ENCODE measurements around the gene ARL17B. TPM values are rescaled to one million over a fixed set of nuclear protein-coding genes. Genes with fewer than 3 reads are reported as not detected.
"Not testable (repeated sequence)": the region's sequence is repeated elsewhere in the genome, so short reads cannot be mapped to it uniquely, and the experiment has no call there.

ARL17B gene
- total RNA-seq, 1 experiment from 2014 or later = 13.9 TPM

DNA sequence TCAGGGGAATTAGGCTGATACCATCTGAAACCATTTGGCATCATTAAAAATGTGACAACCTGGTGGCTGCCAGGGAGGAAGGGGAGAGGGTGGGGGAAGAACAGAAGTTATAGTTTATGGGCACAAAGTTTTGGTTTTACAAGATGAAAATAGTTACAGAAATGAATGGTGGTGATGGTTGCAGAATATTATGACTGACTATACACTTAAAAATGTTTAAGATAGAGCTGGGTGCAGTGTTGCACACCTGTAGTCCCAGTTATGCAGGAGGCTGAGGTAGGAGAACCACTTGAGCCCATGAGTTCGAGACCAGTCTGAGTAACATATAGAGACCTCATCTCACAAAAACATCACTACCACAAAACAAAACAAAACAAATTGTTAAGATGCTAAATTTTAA lies 12.5 kb downstream of the ARL17B start:
- BruUV-seq (replicated peaks); H3K4me3 ChIP-seq (ENCODE audit: low read depth, low read length, poor library complexity, severe bottlenecking); H3K27ac ChIP-seq (ENCODE audit: low read depth, low read length, poor library complexity, severe bottlenecking); DNase-seq (ENCODE audit: low spot score); CTCF ChIA-PET; POLR2A ChIA-PET (ENCODE audit: low non-redundant PET); H3K27me3 ChIP-seq (replicated peaks; ENCODE audit: insufficient read depth, low read depth, low read length, poor library complexity); H3K36me3 ChIP-seq (ENCODE audit: insufficient read depth, low read length, poor library complexity, severe bottlenecking); H3K9me3 ChIP-seq (ENCODE audit: low read depth, low read length, poor library complexity, severe bottlenecking); H3K4me1 ChIP-seq (ENCODE audit: insufficient read depth, low read length, poor library complexity, severe bottlenecking); intact Hi-C loops (cut with micrococcal nuclease; ENCODE audit: unreplicated experiment): not testable (repeated sequence)

DNA sequence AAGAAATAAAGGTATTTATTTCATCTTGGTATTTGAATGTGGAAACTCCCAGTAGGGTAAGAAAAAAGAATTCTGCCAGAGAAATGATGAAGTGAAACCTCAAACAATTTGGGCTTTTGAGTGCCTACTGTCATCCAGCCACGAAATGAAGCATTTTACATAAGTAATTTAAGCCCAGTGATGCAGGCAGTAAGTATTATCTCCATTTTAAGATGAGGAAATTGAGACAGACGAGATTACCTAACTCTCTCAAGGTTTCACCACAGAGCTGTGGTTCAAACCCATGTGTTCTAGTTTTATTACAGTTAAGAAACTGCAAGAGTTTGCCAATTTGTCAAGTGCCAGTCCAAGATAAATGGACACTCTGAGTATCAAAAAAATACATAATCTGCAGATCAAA lies 13.2 kb downstream of the ARL17B start:
- H3K27me3 ChIP-seq (replicated peaks; ENCODE audit: insufficient read depth, low read depth, low read length, poor library complexity); H3K27ac ChIP-seq (ENCODE audit: low read depth, low read length, poor library complexity, severe bottlenecking); H3K9me3 ChIP-seq (ENCODE audit: low read depth, low read length, poor library complexity, severe bottlenecking); intact Hi-C loops (cut with micrococcal nuclease; ENCODE audit: unreplicated experiment); H3K4me1 ChIP-seq (ENCODE audit: insufficient read depth, low read length, poor library complexity, severe bottlenecking); CTCF ChIA-PET; BruUV-seq (replicated peaks); DNase-seq (ENCODE audit: low spot score); POLR2A ChIA-PET (ENCODE audit: low non-redundant PET); H3K4me3 ChIP-seq (ENCODE audit: low read depth, low read length, poor library complexity, severe bottlenecking); H3K36me3 ChIP-seq (ENCODE audit: insufficient read depth, low read length, poor library complexity, severe bottlenecking): not testable (repeated sequence)

DNA sequence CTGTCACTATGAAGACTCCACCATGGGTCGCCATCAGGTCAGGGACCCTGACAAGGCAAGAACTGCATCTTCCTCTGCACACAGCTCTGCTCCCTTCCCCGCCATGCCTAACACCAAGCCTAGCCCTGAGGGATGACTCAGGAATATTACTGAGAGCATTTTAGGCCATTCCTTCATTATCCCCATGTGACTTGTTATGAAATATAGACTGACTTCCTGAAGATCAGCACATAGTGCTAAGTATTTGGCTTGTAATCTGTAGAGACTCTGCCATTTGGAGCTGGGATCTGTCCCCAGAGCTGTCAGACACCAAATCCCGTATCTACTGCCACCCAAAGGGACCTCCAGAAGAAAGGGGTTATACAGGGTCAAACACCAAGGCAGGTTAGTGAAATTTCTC lies 19.4 kb downstream of the ARL17B start:
- H3K27ac ChIP-seq (ENCODE audit: low read depth, low read length, poor library complexity, severe bottlenecking); H3K36me3 ChIP-seq (ENCODE audit: insufficient read depth, low read length, poor library complexity, severe bottlenecking); H3K27me3 ChIP-seq (replicated peaks; ENCODE audit: insufficient read depth, low read depth, low read length, poor library complexity); DNase-seq (ENCODE audit: low spot score); H3K4me1 ChIP-seq (ENCODE audit: insufficient read depth, low read length, poor library complexity, severe bottlenecking); POLR2A ChIA-PET (ENCODE audit: low non-redundant PET); H3K9me3 ChIP-seq (ENCODE audit: low read depth, low read length, poor library complexity, severe bottlenecking); intact Hi-C loops (cut with micrococcal nuclease; ENCODE audit: unreplicated experiment); CTCF ChIA-PET; BruUV-seq (replicated peaks); H3K4me3 ChIP-seq (ENCODE audit: low read depth, low read length, poor library complexity, severe bottlenecking): not testable (repeated sequence)

DNA sequence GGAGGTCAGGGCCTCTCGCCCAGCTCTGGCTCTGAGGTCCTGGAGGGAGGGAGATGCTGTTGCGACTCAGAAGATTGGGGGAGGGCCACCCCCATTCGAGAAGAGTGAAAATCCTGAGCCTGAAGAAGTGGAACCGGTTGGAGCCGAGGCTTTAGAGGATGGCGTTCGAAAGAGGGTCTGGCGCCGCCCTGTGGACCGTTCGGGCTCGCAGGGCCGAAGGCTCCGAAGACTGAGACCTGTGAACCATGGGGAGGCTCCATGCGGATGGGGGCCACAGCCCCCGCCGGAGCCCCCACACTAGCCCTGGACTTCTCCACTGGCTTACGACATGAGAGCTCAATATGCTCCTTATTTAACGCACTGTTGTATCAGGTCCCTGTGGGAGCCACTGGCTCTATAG lies 20.3 kb downstream of the ARL17B start:
- POLR2A ChIA-PET (ENCODE audit: low non-redundant PET); H3K9me3 ChIP-seq (ENCODE audit: low read depth, low read length, poor library complexity, severe bottlenecking); DNase-seq (ENCODE audit: low spot score); H3K36me3 ChIP-seq (ENCODE audit: insufficient read depth, low read length, poor library complexity, severe bottlenecking); H3K27ac ChIP-seq (ENCODE audit: low read depth, low read length, poor library complexity, severe bottlenecking); BruUV-seq (replicated peaks); H3K4me1 ChIP-seq (ENCODE audit: insufficient read depth, low read length, poor library complexity, severe bottlenecking); H3K4me3 ChIP-seq (ENCODE audit: low read depth, low read length, poor library complexity, severe bottlenecking); CTCF ChIA-PET; intact Hi-C loops (cut with micrococcal nuclease; ENCODE audit: unreplicated experiment); H3K27me3 ChIP-seq (replicated peaks; ENCODE audit: insufficient read depth, low read depth, low read length, poor library complexity): not testable (repeated sequence)

DNA sequence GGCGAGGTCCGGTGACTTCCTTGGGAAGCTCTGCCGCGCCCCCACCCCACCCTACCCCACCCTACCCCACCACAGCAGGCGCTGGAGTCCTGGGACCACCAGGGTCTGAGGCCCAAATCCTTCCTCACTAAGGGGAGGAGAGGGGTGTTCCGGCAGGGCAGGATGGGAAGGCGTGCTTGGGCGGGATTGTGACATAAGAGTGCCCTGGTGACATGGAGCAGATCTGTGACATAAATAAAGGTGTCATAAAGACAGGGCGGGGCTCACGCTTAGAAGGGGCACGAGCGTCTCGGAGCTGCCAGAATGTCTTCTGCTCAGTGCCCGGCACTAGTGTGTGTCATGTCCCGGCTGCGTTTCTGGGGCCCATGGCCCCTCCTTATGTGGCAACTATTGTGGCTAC lies 66.7 kb downstream of the ARL17B start, which contains the start of gene LRRC37A:
Gene LRRC37A, plus strand, starts transcription at position 301 of the 400 bp plus-strand sequence. Its CDS starts 3 bp downstream, at position 304.
- H3K4me1 ChIP-seq (ENCODE audit: insufficient read depth, low read length, poor library complexity, severe bottlenecking); H3K36me3 ChIP-seq (ENCODE audit: insufficient read depth, low read length, poor library complexity, severe bottlenecking); H3K27me3 ChIP-seq (replicated peaks; ENCODE audit: insufficient read depth, low read depth, low read length, poor library complexity); H3K9me3 ChIP-seq (ENCODE audit: low read depth, low read length, poor library complexity, severe bottlenecking); intact Hi-C loops (cut with micrococcal nuclease; ENCODE audit: unreplicated experiment); BruUV-seq (replicated peaks); POLR2A ChIA-PET (ENCODE audit: low non-redundant PET); DNase-seq (ENCODE audit: low spot score); H3K4me3 ChIP-seq (ENCODE audit: low read depth, low read length, poor library complexity, severe bottlenecking); H3K27ac ChIP-seq (ENCODE audit: low read depth, low read length, poor library complexity, severe bottlenecking); CTCF ChIA-PET: not testable (repeated sequence)

DNA sequence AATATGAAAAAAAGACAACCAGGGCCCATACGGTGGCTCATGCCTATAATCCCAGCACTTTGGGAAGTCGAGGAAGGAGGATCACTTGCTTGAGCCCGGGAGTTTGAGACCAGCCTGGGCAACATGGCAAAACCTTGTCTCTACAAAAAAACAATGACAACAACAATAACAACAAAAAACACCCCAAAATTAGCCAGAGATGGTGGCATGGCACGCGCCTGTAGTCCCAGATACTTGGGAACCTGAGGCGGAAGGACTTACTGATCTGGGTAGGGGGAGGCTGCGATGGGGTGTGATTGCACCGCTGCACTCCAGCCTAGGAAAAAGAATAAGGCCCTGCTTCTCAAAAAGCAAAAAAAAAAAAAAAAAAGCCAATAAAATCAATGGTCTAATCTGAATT lies 69.9 kb downstream of the ARL17B start:
- CTCF ChIA-PET; DNase-seq (ENCODE audit: low spot score); intact Hi-C loops (cut with micrococcal nuclease; ENCODE audit: unreplicated experiment): not testable (repeated sequence)

DNA sequence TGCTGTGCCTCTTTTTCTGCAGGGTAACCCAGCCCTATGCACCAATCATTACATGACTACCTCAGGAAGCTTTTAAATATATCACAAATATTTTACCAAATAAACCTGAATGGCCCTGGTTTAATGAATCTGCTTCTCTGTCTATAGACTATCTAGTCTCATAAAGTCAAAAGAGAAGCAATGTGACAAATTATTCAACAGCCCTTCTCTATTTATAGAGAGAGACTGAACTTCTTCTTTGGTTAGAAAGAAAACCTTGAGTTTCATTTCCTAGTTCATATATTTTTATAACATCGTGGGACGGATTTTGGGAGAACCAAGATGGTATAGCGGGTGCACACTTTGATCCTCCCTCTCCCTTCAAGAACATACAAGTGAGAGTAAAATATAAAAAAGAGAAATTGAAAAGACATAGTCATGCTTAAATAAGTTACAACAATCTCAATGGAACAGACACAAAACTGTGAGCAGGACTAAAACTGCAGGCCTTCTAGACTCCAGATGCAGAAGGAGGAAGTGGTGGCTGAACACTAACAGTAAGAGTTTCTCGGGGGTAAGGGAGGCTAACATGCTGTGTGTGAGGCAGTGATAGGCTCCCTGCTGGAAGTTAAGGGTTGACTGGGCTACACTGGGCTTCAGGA lies 70.5 kb downstream of the ARL17B start:
- CTCF ChIA-PET; H3K9me3 ChIP-seq (ENCODE audit: low read depth, low read length, poor library complexity, severe bottlenecking); H3K4me1 ChIP-seq (ENCODE audit: insufficient read depth, low read length, poor library complexity, severe bottlenecking); H3K27ac ChIP-seq (ENCODE audit: low read depth, low read length, poor library complexity, severe bottlenecking); H3K27me3 ChIP-seq (replicated peaks; ENCODE audit: insufficient read depth, low read depth, low read length, poor library complexity); H3K4me3 ChIP-seq (ENCODE audit: low read depth, low read length, poor library complexity, severe bottlenecking); intact Hi-C loops (cut with micrococcal nuclease; ENCODE audit: unreplicated experiment); H3K36me3 ChIP-seq (ENCODE audit: insufficient read depth, low read length, poor library complexity, severe bottlenecking); BruUV-seq (replicated peaks); DNase-seq (ENCODE audit: low spot score); POLR2A ChIA-PET (ENCODE audit: low non-redundant PET): not testable (repeated sequence)

More for the DNA sequence above, 69.9 kb downstream of the ARL17B start:
- H3K27ac ChIP-seq (ENCODE audit: low read depth, low read length, poor library complexity, severe bottlenecking); H3K27me3 ChIP-seq (replicated peaks; ENCODE audit: insufficient read depth, low read depth, low read length, poor library complexity); POLR2A ChIA-PET (ENCODE audit: low non-redundant PET); H3K4me1 ChIP-seq (ENCODE audit: insufficient read depth, low read length, poor library complexity, severe bottlenecking); H3K4me3 ChIP-seq (ENCODE audit: low read depth, low read length, poor library complexity, severe bottlenecking); H3K9me3 ChIP-seq (ENCODE audit: low read depth, low read length, poor library complexity, severe bottlenecking); H3K36me3 ChIP-seq (ENCODE audit: insufficient read depth, low read length, poor library complexity, severe bottlenecking); BruUV-seq (replicated peaks): not testable (repeated sequence)

DNA sequence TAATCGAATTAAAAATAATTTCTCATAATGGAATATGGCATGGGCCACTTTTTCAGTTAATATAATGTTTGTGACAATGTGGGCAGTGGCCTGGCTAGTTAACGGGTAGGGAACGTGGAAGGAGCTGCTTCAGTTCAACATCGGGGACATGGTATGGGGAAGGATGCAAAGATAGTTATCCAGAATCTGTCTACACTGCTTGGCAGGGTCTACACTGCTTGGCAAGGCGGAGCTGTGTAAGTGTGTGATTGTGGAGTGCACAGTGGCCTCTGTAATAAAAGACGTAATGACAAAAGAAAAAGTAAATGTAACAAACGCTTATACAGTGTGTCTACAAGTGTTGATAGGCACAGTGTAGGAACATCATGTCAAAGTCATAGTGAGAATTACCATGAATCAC lies 74.0 kb downstream of the ARL17B start:
- H3K4me3 ChIP-seq (ENCODE audit: low read depth, low read length, poor library complexity, severe bottlenecking); POLR2A ChIA-PET (ENCODE audit: low non-redundant PET); H3K4me1 ChIP-seq (ENCODE audit: insufficient read depth, low read length, poor library complexity, severe bottlenecking); H3K36me3 ChIP-seq (ENCODE audit: insufficient read depth, low read length, poor library complexity, severe bottlenecking); H3K27me3 ChIP-seq (replicated peaks; ENCODE audit: insufficient read depth, low read depth, low read length, poor library complexity); BruUV-seq (replicated peaks); H3K27ac ChIP-seq (ENCODE audit: low read depth, low read length, poor library complexity, severe bottlenecking); H3K9me3 ChIP-seq (ENCODE audit: low read depth, low read length, poor library complexity, severe bottlenecking); DNase-seq (ENCODE audit: low spot score); intact Hi-C loops (cut with micrococcal nuclease; ENCODE audit: unreplicated experiment): not testable (repeated sequence)
- CTCF ChIA-PET = interaction anchor here (0.6 kb wide), 2 partner anchors 119 to 125 kb away, joined by 4 to 8 read pairs; no protein-coding TSS in a partner anchor

Data from A673 (cell line).